HG03558 (cell line): ENCODE results near the gene ABCA2.
"Not testable (repeated sequence)": the region's sequence is repeated elsewhere in the genome, so short reads cannot be mapped to it uniquely, and the experiment has no call there.

Experiments used
- ATAC-seq: cut with Tn5 transposase; IDR thresholded peaks from one replicate; pipeline ENCODE4 v1.9.1; 2021; ENCODE audit warnings: moderate number of reproducible peaks; ENCODE audit not compliant: unreplicated experiment; ENCODE audit errors: extremely low read depth

The ABCA2 gene

GRCh38 chr9:137017791-137018497, 10.1 kb downstream of the ABCA2 start:
- ATAC-seq: no peak

GRCh38 chr9:137017071-137017470, 11.0 kb downstream of the ABCA2 start:
- ATAC-seq: no peak

- no peak for ATAC-seq
Observed at GRCh38 chr9:137016436-137016835, 11.6 kb downstream of the ABCA2 start.

GRCh38 chr9:137015976-137016375, 12.1 kb downstream of the ABCA2 start:
- no peak for ATAC-seq

- ATAC-seq: no peak
Observed at GRCh38 chr9:137015540-137015930, 12.5 kb downstream of the ABCA2 start.

- no peak for ATAC-seq
Observed at GRCh38 chr9:137014776-137015539, 13.1 kb downstream of the ABCA2 start.

- no peak for ATAC-seq
Observed at GRCh38 chr9:137014166-137014565, 13.9 kb downstream of the ABCA2 start.

GRCh38 chr9:137013571-137013940, 14.5 kb downstream of the ABCA2 start:
- no peak for ATAC-seq

GRCh38 chr9:137012694-137013570, 15.1 kb downstream of the ABCA2 start:
- no peak for ATAC-seq

- no peak for ATAC-seq
Observed at GRCh38 chr9:137011907-137012675, 15.9 kb downstream of the ABCA2 start.

- ATAC-seq: no peak
Observed at GRCh38 chr9:137011156-137011555, 16.9 kb downstream of the ABCA2 start.

- ATAC-seq: no peak
Observed at GRCh38 chr9:137009938-137010732, 17.9 kb downstream of the ABCA2 start.

- ATAC-seq: no peak
Observed at GRCh38 chr9:137009217-137009616, 18.8 kb downstream of the ABCA2 start.

- no peak for ATAC-seq
Observed at GRCh38 chr9:137008312-137008711, 19.7 kb downstream of the ABCA2 start.

GRCh38 chr9:137007816-137008270, 20.2 kb downstream of the ABCA2 start:
- no peak for ATAC-seq

GRCh38 chr9:137007108-137007815, 20.8 kb downstream of the ABCA2 start:
- ATAC-seq: no peak

GRCh38 chr9:137006116-137007003, 21.7 kb downstream of the ABCA2 start:
- no peak for ATAC-seq

- ATAC-seq: not testable (repeated sequence)
Observed at GRCh38 chr9:137004285-137004684, 23.8 kb downstream of the ABCA2 start.
